WI38 (cell line): ENCODE measurements around the gene LGALS7.

Experiments used
- H3K4me3 ChIP-seq: 2 replicates; pipeline ENCODE4 v1.5.1; 2011; ENCODE audit warnings: low read depth, mild to moderate bottlenecking, control low read depth, low read length
- TF ChIP-seq, protein P1 (sequence below): IDR thresholded peaks from 2 replicates; pipeline ENCODE4 v1.5.1; 2012; ENCODE audit warnings: low read depth, mild to moderate bottlenecking, control low read depth, low read length

LGALS7 gene

DNA sequence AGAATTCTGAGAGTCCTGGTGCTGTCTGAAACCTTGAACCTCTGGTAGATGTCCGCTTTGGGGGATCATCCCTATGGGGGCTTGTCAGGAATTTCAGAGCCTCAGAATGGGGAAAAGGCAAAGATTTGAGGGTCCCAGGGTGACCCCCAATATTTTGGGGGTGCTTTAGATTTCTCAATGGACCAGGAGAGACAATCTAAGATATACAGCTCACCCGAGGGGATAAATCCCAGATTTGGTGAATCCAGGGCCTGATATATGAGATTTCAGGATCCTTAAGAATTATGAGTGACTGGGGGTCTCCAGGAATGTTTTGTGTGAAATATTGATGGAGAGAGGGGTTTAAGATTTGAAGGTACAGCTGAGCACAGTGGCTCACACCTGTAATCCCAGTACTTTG, 32.4 kb downstream of the LGALS7 start:
- no peak overlapping the region for H3K4me3 ChIP-seq
- TF ChIP-seq, protein P1, sequence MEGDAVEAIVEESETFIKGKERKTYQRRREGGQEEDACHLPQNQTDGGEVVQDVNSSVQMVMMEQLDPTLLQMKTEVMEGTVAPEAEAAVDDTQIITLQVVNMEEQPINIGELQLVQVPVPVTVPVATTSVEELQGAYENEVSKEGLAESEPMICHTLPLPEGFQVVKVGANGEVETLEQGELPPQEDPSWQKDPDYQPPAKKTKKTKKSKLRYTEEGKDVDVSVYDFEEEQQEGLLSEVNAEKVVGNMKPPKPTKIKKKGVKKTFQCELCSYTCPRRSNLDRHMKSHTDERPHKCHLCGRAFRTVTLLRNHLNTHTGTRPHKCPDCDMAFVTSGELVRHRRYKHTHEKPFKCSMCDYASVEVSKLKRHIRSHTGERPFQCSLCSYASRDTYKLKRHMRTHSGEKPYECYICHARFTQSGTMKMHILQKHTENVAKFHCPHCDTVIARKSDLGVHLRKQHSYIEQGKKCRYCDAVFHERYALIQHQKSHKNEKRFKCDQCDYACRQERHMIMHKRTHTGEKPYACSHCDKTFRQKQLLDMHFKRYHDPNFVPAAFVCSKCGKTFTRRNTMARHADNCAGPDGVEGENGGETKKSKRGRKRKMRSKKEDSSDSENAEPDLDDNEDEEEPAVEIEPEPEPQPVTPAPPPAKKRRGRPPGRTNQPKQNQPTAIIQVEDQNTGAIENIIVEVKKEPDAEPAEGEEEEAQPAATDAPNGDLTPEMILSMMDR, result no peak

DNA sequence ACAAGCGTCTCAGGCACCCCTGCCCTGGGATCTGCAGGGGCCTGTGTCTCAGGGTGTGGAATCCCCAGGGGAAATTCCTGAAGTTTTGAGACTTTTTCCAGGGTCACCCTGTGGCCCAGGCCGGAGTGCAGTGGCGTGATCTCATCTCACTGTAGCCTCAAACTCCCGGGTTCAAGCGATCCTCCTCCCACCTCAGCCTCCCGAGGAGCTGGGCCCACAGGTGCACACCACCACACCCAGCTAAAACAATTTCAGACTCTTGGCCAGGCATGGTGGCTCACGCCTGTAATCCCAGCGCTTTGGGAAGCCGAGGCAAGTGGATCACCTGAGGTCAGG, 33.1 kb downstream of the LGALS7 start:
- no peak overlapping the region for H3K4me3 ChIP-seq
- TF ChIP-seq, protein P1, result no peak

DNA sequence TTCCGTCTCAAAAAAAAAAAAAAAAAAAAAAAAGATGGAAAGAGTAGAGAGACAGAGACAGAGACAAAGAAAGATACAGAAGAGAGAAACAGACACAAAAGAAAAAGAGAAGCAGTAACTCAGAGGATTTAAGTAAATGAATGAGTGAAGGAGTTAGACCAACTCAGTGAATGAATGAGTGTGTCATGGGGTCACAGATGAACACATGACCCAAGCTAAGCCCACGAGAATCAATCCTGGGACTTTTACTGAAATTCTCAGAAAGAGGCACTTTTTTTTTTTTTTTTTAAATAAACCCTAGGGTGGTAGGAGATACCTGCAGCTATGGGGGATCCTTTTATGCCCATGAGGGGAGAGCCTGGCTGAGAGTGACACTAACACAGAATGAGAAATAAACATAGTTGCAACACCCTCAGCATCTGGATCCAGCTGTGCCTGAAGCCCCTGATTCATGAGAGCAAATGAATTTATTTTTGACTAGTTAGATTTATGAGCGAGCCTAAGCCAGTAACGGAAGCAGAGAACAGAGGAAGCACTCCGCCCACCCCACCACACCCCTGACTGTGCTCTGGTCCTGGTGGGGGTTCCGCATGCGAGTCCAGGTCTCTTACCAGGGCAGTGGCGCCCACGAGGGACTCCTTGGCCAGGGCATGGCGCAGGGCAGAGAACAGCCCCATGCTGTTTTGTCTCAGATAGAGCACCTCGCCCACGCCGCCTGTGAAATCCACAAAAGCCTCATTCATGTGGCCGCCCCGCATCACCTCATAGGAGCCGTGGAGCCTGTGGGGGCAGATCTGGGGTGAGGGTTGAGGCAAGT, 33.7 kb downstream of the LGALS7 start:
- TF ChIP-seq, protein P1, result no peak
- no peak overlapping the region for H3K4me3 ChIP-seq

- no peak overlapping the region for H3K4me3 ChIP-seq
- TF ChIP-seq, protein P1, result no peak
These were observed 35.2 kb downstream of the LGALS7 start for GRCh38 chr19:38737921-38738737.

GRCh38 chr19:38737281-38737865, 35.9 kb downstream of the LGALS7 start:
- TF ChIP-seq, protein P1, result no peak
- H3K4me3 ChIP-seq, result no peak overlapping the region

DNA sequence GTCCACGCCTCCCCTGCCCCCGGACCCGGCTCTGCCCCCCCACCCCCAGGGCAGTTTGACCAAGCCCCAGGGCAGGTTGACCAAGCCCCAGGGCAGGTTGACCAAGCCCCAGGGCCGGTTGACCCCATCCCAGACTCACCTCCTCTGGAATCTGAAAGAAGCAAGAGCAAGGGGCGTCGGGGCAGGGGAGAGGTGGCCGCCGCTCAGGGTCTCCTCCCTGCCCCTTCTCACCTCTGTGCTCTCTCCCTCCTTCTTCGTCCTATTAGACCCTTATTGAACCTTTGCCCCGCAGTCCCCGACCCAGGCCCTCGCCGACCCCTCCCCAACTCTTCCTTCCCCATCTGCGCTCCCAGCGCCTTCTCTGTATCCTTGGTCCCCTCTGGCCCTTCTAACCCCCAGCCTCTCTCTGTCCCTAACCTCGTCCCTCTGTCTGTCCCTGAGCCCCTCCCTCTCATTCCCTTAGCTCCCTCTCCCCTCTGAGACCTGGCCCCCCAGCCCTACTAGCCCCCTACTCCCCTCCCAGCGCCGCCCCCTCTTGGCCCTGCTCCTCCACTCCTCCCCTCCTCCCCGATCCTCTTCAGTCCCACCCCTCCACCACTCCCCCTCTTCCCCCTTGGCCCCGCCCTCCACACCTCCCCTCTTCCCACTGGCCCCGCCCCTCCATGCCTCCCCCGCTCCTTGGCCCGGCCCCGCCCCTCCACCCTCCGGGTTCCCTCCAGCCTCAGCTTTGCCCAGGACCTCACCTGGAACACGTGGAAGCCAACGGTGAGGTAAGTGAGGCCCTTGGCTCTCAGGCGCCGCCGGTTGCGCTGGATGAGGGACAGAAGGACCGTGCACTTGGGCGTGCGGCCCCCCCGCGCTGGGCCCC, 36.7 kb downstream of the LGALS7 start:
- H3K4me3 ChIP-seq, result peak overlapping the region; percentile 39; the same call in 1 of the 2 replicates
- TF ChIP-seq, protein P1, result no peak
